Endothelial cell of umbilical vein (primary cell): ENCODE measurements around the gene RGS9BP. TPM values are rescaled to one million over a fixed set of nuclear protein-coding genes. Genes with fewer than 3 reads are reported as not detected.

Source experiments
- BruUV-seq: library from RNA; stranded (reverse); fragments of 400-500 nt; replicated peaks from 2 replicates; lab custom pipeline; 2021; lab: Mats Ljungman, UMichigan
- CTCF ChIA-PET: fragments of 300-600, 350-600 bp; sonication (Branson Sonifier 250); formaldehyde crosslinking; loops from one replicate; lab custom pipeline; 2021; ENCODE audit warnings: antibody characterized with exemption, inconsistent platforms; lab: Charles Lee
- POLR2A ChIA-PET: fragments of 300-600, 350-600 bp; sonication (Branson Sonifier 250); formaldehyde crosslinking; loops from one replicate; lab custom pipeline; 2021; ENCODE audit warnings: antibody characterized with exemption, inconsistent platforms; lab: Charles Lee
- DNase-seq: peaks from one replicate; pipeline ENCODE4 v3.0.0-alpha.2; 2011; ENCODE audit warnings: low read depth, low spot score
- FAIRE-seq: peaks from 2 replicates; lab custom pipeline; 2011; peaks lifted over from hg19 to GRCh38; lab: Jason Lieb, UNC
- H2AFZ ChIP-seq: 2 replicates; pipeline ENCODE4 v1.6.0; 2012; ENCODE audit warnings: low read depth, low read length, control low read depth, inconsistent platforms
- H3K27ac ChIP-seq: 2 replicates; pipeline ENCODE4 v1.5.1; 2011; ENCODE audit warnings: low read depth, mild to moderate bottlenecking, control low read depth, low read length, moderate library complexity; ENCODE audit not compliant: insufficient read depth
- H3K27me3 ChIP-seq, 2 experiments: 2 replicates each; pipeline versions ENCODE4 v1.6.0 to v1.6.1; 2011; ENCODE audit warnings: low read length in 2 of 2, mixed read lengths in 1 of 2; ENCODE audit not compliant: control insufficient read depth in 2 of 2, insufficient read depth in 2 of 2
- H3K36me3 ChIP-seq, 2 experiments: 2 replicates in 1 of 2; 3 replicates in 1 of 2; pipeline ENCODE4 v1.5.1; 2011; ENCODE audit warnings: low read length in 2 of 2, mild to moderate bottlenecking in 1 of 2, moderate library complexity in 1 of 2; ENCODE audit not compliant: control insufficient read depth in 2 of 2, insufficient read depth in 2 of 2; ENCODE audit errors: extremely low read depth in 1 of 2
- H3K4me1 ChIP-seq: 3 replicates; pipeline ENCODE4 v1.5.1; 2011; ENCODE audit warnings: mild to moderate bottlenecking, low read length; ENCODE audit not compliant: control insufficient read depth, insufficient read depth; ENCODE audit errors: extremely low read depth
- H3K4me2 ChIP-seq: 2 replicates; pipeline ENCODE4 v1.6.1; 2011; ENCODE audit warnings: low read length, control low read depth, mixed read lengths; ENCODE audit not compliant: insufficient read depth
- H3K4me3 ChIP-seq, 3 experiments: fragments of 200-600 bp in 1 of 3; sonication (generic), shearing (Covaris generic) in 1 of 3; replicated peaks in 1 of 3; 2 replicates each; pipeline ENCODE4 v1.5.1; 2011 to 2016; ENCODE audit warnings: control low read depth in 3 of 3, low read length in 3 of 3, mild to moderate bottlenecking in 2 of 3, inconsistent platforms in 1 of 3, low read depth in 1 of 3, moderate library complexity in 1 of 3; ENCODE audit not compliant: insufficient read depth in 1 of 3
- H3K79me2 ChIP-seq: 2 replicates; pipeline ENCODE4 v1.6.0; 2012; ENCODE audit warnings: low read length, inconsistent platforms; ENCODE audit not compliant: control insufficient read depth, insufficient read depth
- H3K9ac ChIP-seq: replicated peaks from 2 replicates; pipeline ENCODE3; 2011; ENCODE audit warnings: low read length, control low read depth; ENCODE audit not compliant: insufficient read depth; ENCODE audit errors: extremely low read depth
- H3K9me1 ChIP-seq: replicated peaks from 3 replicates; pipeline ENCODE4 v1.6.0; 2011; ENCODE audit warnings: mild to moderate bottlenecking, low read length; ENCODE audit not compliant: control insufficient read depth, insufficient read depth; ENCODE audit errors: extremely low read depth
- H3K9me3 ChIP-seq: replicated peaks from 2 replicates; pipeline ENCODE4 v1.5.1; 2012; ENCODE audit warnings: low read length, inconsistent platforms; ENCODE audit not compliant: control insufficient read depth, insufficient read depth
- H4K20me1 ChIP-seq: replicated peaks from 2 replicates; pipeline ENCODE3; 2011; ENCODE audit warnings: mild to moderate bottlenecking, low read length; ENCODE audit not compliant: control insufficient read depth, insufficient read depth; ENCODE audit errors: extremely low read depth
- CTCF ChIP-seq, 2 donors: IDR thresholded peaks; 1 replicate in 1 of 2; 2 replicates in 1 of 2; pipeline ENCODE4 v1.5.1; 2011; ENCODE audit warnings: low read length in 2 of 2, mild to moderate bottlenecking in 2 of 2, moderate library complexity in 2 of 2, control low read depth in 1 of 2, inconsistent platforms in 1 of 2, low read depth in 1 of 2; ENCODE audit not compliant: insufficient read depth in 1 of 2; ENCODE audit errors: extremely low read depth in 1 of 2
- EZH2 ChIP-seq: IDR thresholded peaks from 2 replicates; pipeline ENCODE4 v1.6.1; 2012; ENCODE audit warnings: borderline replicate concordance, low read depth, mild to moderate bottlenecking, moderate library complexity, low read length, inconsistent platforms; ENCODE audit not compliant: severe bottlenecking
- FOS ChIP-seq: IDR thresholded peaks from 2 replicates; pipeline ENCODE4 v1.6.1; 2011; ENCODE audit warnings: mild to moderate bottlenecking, low read length, moderate library complexity, borderline replicate concordance; ENCODE audit not compliant: insufficient read depth
- GATA2 ChIP-seq: IDR thresholded peaks from 2 replicates; pipeline ENCODE4 v1.7.0; 2011; ENCODE audit warnings: low read depth, mild to moderate bottlenecking, moderate library complexity, mixed read lengths, low read length; ENCODE audit not compliant: insufficient read length, insufficient read depth
- JUN ChIP-seq: IDR thresholded peaks from 2 replicates; pipeline ENCODE4 v1.6.1; 2011; ENCODE audit warnings: borderline replicate concordance, low read depth; ENCODE audit not compliant: insufficient read length, insufficient read depth
- MYC ChIP-seq: IDR thresholded peaks from one replicate; pipeline ENCODE4 v1.6.1; 2011; ENCODE audit warnings: mild to moderate bottlenecking, low read depth, low read length
- POLR2A ChIP-seq: IDR thresholded peaks from 2 replicates; pipeline ENCODE4 v1.6.1; 2012; ENCODE audit warnings: low read depth, mild to moderate bottlenecking, control low read depth, low read length
- POLR2AphosphoS5 ChIP-seq: IDR thresholded peaks from 2 replicates; pipeline ENCODE4 v1.6.1; 2012; ENCODE audit warnings: low read depth, mild to moderate bottlenecking, control low read depth, low read length, moderate library complexity; ENCODE audit not compliant: insufficient read depth
- dilution Hi-C: fragments of 300-500 bp; cut with MboI; formaldehyde crosslinking; loops from one replicate; pipeline ENCODE4 v1.15.0; 2019; ENCODE audit warnings: low sequenced_read_pairs; ENCODE audit not compliant: extremely low pct_ligation_motif_present
- intact Hi-C: fragments of 100-400 bp; cut with micrococcal nuclease; formaldehyde crosslinking; loops from one replicate; pipeline ENCODE4 v1.10.0; 2022
- polyA plus RNA-seq, 4 experiments: library from polyadenylated mRNA; depleted of rRNA in 3 of 4; stranded (reverse) in 3 of 4; unstranded in 1 of 4; fragments of >200 nt; gene quantifications; 2 replicates each; pipeline versions ENCODE4 v1.2.1 to v1.2.3, GENCODE V29; 2011 to 2012; ENCODE audit warnings: missing spikeins in 1 of 4
- total RNA-seq: library from RNA; stranded (reverse); gene quantifications from 2 replicates; pipeline ENCODE4 v1.2.3, GENCODE V29; 2021
- TF ChIP-seq, protein P1 (sequence below): IDR thresholded peaks from 2 replicates; pipeline ENCODE4 v1.6.1; 2011; ENCODE audit not compliant: insufficient read depth, insufficient read length

RGS9BP gene
- total and polyA plus RNA-seq, 2 donors (not counting 3 experiments of a cell fraction or from before 2014, with no cell fraction given): 0.15 TPM; not detected in 1

- dilution Hi-C loops: no loop called here
- peaks cover 0 to 4% of the 10 kb centered on the region in 2 experiments for H3K36me3 ChIP-seq
- peaks cover 15% of the 10 kb centered on the region for H3K79me2 ChIP-seq
- no peaks in the 10 kb centered on the region for H3K9me3 ChIP-seq
- DNase-seq: no peak
- intact Hi-C loops: no loop called here
- H3K4me3 ChIP-seq: no peak overlapping the region
- H3K4me2 ChIP-seq: no peak overlapping the region
- ChIA-PET POLR2A (no interaction called here), CTCF (interaction anchor here (1.2 kb wide), 1 partner anchor 17 kb away, joined by 3 read pairs; the partner anchor contains the start of gene NUDT19)
- FAIRE-seq: no peak
- H3K27ac ChIP-seq: no peak overlapping the region
- TF ChIP-seq POLR2AphosphoS5 (no peak), GATA2 (no peak), JUN (no peak), EZH2 (no peak)
- no peaks in the 10 kb centered on the region for H3K4me1 ChIP-seq
- no peaks in the 10 kb centered on the region for H3K9me1 ChIP-seq
- H3K9ac ChIP-seq: no peak overlapping the region
- no peaks in the 10 kb centered on the region for H3K27me3 ChIP-seq
- no peaks in the 10 kb centered on the region for H4K20me1 ChIP-seq
- H2AFZ ChIP-seq: no peak overlapping the region
- no TSS peak for BruUV-seq
Observed at GRCh38 chr19:32708457-32708856, 32.8 kb downstream of the RGS9BP start.

GRCh38 chr19:32709032-32709431 is 33.4 kb downstream of the RGS9BP start:
- no peak for TF ChIP-seq GATA2
- no peak for TF ChIP-seq JUN
- no peak for TF ChIP-seq POLR2AphosphoS5
- no peak for TF ChIP-seq FOS
- TF ChIP-seq, protein P1, sequence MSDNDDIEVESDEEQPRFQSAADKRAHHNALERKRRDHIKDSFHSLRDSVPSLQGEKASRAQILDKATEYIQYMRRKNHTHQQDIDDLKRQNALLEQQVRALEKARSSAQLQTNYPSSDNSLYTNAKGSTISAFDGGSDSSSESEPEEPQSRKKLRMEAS: no peak
- TF ChIP-seq CTCF (IDR thresholded peaks at IDR 0.05; ENCODE audit: extremely low read depth in 1 of 2, insufficient read depth in 1 of 2, low read depth in 1 of 2, low read length in 2 of 2): no peak
- no peak for TF ChIP-seq POLR2A
- TF ChIP-seq MYC: no peak
- TF ChIP-seq EZH2: no peak
- H3K9me1 ChIP-seq: no peaks in the 10 kb centered on the region
- no peak overlapping the region for H3K4me3 ChIP-seq
- peaks cover 0 to 4% of the 10 kb centered on the region in 2 experiments for H3K36me3 ChIP-seq
- CTCF ChIA-PET: interaction anchor here (1.2 kb wide), 1 partner anchor 17 kb away, joined by 3 read pairs; the partner anchor contains the start of gene NUDT19
- H4K20me1 ChIP-seq: no peaks in the 10 kb centered on the region
- no peak for FAIRE-seq
- dilution Hi-C loops (no loop called here), intact Hi-C loops (no loop called here)
- BruUV-seq: no TSS peak
- no peaks in the 10 kb centered on the region for H3K4me1 ChIP-seq
- no peak overlapping the region for H3K27ac ChIP-seq
- POLR2A ChIA-PET: no interaction called here
- H3K9me3 ChIP-seq: no peaks in the 10 kb centered on the region
- H3K79me2 ChIP-seq: peaks cover 11% of the 10 kb centered on the region
- no peak overlapping the region for H3K4me2 ChIP-seq
- no peak for DNase-seq
- no peak overlapping the region for H3K9ac ChIP-seq
- no peaks in the 10 kb centered on the region for H3K27me3 ChIP-seq
- H2AFZ ChIP-seq: no peak overlapping the region
